ENCODE results near the gene AGBL2.

The AGBL2 gene

DNA sequence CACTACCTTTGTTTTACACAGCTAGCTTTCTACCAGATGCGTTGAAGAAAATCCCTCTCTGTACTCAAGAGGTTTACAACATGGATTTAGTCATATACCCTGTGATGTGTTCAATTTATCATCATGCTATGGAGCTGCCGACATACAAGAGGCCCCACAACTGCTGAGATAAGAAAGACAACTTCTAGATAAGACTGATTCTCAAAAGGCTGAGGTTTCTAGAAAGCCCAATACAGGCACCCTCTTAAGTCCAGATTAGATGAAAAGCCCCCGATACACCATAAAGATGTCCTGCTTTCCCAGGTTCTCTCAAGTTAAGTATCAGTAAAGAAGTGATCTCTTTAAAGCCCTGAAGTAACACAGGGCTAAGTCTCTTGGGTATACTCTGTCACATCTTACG is 87.1 kb downstream of the AGBL2 start:
- no peak for DNase-seq (ENCODE audit: low read depth, low spot score)

DNA sequence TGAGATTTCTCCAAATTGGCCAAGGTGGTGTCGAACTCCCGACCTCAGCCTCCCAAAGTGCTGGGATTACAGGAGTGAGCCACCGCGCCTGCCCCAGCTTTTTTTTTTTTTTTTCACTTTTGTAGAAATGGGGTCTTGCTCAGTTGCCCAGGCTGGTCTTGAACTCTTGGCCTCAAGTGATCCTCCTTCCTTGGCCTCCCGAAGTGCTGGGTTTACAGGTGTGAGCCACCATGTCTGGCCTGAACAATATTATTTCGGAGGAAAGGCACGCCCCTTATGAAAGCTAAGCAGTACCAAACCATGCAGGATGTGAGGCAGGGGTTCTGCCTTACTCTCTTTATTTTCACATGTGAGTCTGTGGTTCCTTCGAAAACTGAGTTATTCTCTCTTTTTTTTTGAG is 88.9 kb downstream of the AGBL2 start:
- DNase-seq (ENCODE audit: low read depth, low spot score) = no peak

DNA sequence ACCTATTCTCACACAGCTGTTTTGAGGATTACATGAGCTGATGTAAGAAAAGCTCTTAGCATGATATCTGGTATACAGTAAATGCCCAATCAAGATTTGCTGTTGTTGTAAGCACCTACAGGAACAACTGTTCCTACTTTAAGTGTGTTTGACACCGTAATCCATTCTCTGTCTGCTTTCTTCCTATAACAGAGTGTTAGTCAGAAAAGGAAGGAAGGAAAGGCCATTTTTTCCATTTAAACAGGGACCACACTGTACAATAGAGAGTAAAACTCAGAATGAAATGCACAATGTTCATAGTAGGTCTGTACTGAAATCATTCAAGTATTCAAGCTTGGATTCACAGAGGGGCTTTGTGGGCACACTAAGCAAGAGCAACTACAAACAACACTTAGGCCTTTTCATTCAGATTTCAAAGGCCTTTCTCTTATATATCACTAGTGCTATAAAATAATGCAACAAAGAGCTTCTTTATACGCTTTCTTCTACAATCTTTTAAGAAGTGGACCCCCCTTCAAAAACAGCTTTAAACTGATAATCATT is 94.3 kb downstream of the AGBL2 start:
- no peak for DNase-seq (ENCODE audit: low read depth, low spot score)

DNA sequence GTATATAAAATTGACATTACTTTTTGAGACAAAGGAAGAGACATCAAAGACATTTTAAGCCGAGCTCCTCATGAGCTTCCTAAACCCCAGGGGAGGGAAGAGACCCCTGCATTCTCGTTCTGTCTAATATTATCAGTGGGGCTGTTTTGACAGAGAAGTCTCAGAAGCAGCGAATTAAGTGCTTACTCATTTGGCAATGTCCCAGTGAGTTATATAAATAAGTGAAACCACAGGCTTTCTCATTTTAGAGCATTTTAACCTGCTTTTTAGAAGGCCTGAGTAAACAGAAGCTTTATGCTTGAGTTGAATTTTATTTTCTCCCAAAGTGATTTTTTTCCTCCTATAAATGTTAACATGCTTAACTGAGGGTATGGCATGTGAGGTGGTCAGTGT is 97.8 kb downstream of the AGBL2 start:
- no peak for DNase-seq (ENCODE audit: low read depth, low spot score)

DNA sequence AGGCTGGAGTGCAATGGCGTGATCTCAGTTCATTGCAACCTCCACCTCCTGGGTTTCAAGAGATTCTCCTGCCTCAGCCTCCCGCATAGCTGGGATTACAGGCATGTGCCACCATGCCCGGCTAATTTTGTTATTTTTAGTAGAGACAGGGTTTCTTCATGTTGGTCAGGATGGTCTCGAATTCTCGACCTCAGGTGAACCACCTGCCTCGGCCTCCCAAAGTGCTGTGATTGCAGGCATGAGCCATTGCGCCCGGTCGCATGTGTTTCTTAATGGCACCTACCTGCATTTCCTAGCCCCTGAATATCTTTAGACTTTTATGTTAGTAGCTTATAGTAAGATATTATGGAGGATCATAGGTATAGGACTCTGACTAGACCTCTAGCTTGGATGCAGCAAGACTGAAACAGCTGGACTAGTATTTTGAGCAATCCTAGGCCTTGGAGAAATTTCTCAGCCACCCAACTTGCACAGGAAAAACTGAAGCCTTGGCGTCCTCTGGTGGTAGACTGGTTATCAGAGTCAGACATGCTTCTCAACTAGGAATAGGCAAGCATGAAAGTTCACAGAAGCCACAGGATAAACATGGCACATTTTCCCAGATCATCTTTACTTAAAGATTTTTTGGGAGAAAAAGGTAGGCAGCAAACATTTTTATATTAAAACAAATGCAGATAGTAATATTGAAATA is 98.3 kb downstream of the AGBL2 start:
- no peak for DNase-seq (ENCODE audit: low read depth, low spot score)

DNA sequence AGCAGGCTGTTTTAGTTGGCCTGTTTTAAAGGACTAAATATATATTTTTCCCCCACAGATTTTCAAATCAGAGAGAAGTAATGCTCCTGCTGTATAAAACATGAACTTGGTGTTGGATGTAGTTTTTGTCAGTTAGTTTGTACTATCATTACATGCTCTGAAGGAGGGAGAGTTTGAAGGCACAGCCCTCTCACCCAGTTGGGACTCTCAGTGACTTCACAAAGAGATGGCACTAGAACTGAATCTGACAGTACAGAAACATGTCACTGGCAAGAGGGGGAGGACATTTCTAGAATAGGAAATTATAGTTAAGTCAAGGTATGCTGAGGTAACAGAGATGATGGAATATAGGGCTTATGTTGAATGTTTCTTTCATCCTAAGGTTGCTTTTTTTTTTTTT is 99.9 kb downstream of the AGBL2 start:
- no peak for DNase-seq (ENCODE audit: low read depth, low spot score)

DNA sequence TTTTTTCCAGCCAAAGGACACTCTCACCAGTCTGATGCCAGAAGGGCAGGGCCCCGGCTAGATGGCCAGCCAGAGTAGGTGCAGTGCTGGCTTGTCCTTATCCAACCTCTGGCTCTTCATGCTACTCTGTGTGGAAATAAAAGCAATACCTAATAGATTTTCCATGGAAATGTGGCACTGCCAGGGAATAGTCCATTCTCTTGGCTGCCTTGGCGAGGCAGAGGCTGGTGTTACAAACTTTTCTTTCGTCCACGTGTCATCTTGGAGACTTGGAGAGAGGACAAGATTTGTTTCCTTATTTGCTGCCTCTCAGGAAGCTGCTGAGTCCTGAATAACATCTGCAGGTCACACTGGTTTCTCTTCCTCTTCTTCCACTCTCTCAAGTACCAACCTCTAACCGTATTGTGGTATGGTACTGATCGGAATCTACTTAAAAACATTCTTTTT is 103.8 kb downstream of the AGBL2 start:
- DNase-seq (ENCODE audit: low read depth, low spot score) = no peak

DNA sequence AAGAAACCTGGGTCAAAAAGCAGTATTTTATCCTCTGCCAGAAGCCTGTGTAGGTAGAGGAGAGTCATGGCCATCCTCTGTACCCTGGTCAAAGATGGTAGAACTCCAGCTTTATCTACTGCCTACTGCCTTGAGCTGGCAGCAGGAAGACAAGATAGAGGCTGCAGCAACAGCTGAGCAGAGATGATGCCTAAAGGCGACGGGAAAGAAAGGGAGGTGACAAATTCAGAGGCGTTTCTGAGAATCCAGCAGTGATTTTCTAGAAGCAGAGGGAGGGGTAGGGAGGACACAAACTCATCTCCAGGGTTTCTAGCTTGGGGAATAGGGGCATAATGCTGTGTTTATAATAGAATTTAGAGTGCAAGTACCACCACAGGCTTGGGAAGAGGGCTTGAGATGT is 105.5 kb downstream of the AGBL2 start:
- DNase-seq (ENCODE audit: low read depth, low spot score) = no peak
